Glomerular endothelial cell (primary cell): ENCODE data around the gene MMP25. TPM values are rescaled to one million over a fixed set of nuclear protein-coding genes. Genes with fewer than 3 reads are reported as not detected.

Experiments used
- total RNA-seq: library from RNA; depleted of rRNA; stranded (reverse); fragments of >200 nt; gene quantifications from 2 replicates; pipeline ENCODE4 v1.2.3, GENCODE V29; 2015

The MMP25 gene
- total RNA-seq, 1 donor from 2014 or later, result 0.35 TPM

Other genes with a start within 250 kb of the MMP25 start
- gene PRSS41, start 248.1 kb upstream of the MMP25 start, total RNA-seq, result not detected in 2 replicates
- gene PRSS21, start 229.3 kb upstream of the MMP25 start, total RNA-seq, result not detected in 2 replicates
- 0.99 TPM in 1 of 2 replicates, not detected in the other for gene ZG16B, start 216.3 kb upstream of the MMP25 start, total RNA-seq
- gene PRSS22, start 188.4 kb upstream of the MMP25 start, total RNA-seq, result 0.44 TPM in 1 of 2 replicates, not detected in the other
- gene FLYWCH2, start 163.3 kb upstream of the MMP25 start, total RNA-seq, result 81.6 and 96.0 TPM in 2 replicates
- gene FLYWCH1, start 134.6 kb upstream of the MMP25 start, total RNA-seq, result 49.2 and 56.5 TPM in 2 replicates
- gene KREMEN2, start 82.3 kb upstream of the MMP25 start, total RNA-seq, result 0.15 TPM in 1 of 2 replicates, not detected in the other
- 10.7 and 14.9 TPM in 2 replicates for gene PAQR4, start 77.2 kb upstream of the MMP25 start, total RNA-seq
- 9.0 and 12.9 TPM in 2 replicates for gene PKMYT1, start 66.1 kb upstream of the MMP25 start, total RNA-seq
- gene CLDN9, start 33.6 kb upstream of the MMP25 start, total RNA-seq, result not detected in 2 replicates
- gene CLDN6, start 28.4 kb upstream of the MMP25 start, total RNA-seq, result 0.12 and 12.9 TPM in 2 replicates
- gene TNFRSF12A, start 26.2 kb upstream of the MMP25 start, total RNA-seq, result 202 and 204 TPM in 2 replicates
- gene HCFC1R1, start 22.6 kb upstream of the MMP25 start, total RNA-seq, result 24.7 and 32.6 TPM in 2 replicates
- gene THOC6, start 22.5 kb upstream of the MMP25 start, total RNA-seq, result 20.7 and 28.9 TPM in 2 replicates
- not detected in 2 replicates for gene BICDL2, start 9.6 kb upstream of the MMP25 start, total RNA-seq
- 960 and 1,559 TPM in 2 replicates for gene IL32, start 19.1 kb downstream of the MMP25 start, total RNA-seq
- gene ZSCAN10, start 52.7 kb downstream of the MMP25 start, total RNA-seq, result not detected in 2 replicates
- 19.8 and 26.3 TPM in 2 replicates for gene ZNF205, start 66.0 kb downstream of the MMP25 start, total RNA-seq
- 7.5 and 15.1 TPM in 2 replicates for gene ZNF213, start 88.5 kb downstream of the MMP25 start, total RNA-seq
- not detected in 2 replicates for gene OR1F1, start 141.6 kb downstream of the MMP25 start, total RNA-seq
- 7.2 and 9.5 TPM in 2 replicates for gene ZNF200, start 188.6 kb downstream of the MMP25 start, total RNA-seq
- gene MEFV, start 210.1 kb downstream of the MMP25 start, total RNA-seq, result not detected in 2 replicates
- gene ZNF263, start 236.9 kb downstream of the MMP25 start, total RNA-seq, result 30.2 and 31.5 TPM in 2 replicates